Inferior parietal cortex (tissue), 1 donor: ENCODE results near the gene STAC2.

Experiments
- DNase-seq: peaks from one replicate; pipeline ENCODE4 v3.0.0-alpha.2; 2016; ENCODE audit errors: extremely low spot score

The STAC2 gene

DNA sequence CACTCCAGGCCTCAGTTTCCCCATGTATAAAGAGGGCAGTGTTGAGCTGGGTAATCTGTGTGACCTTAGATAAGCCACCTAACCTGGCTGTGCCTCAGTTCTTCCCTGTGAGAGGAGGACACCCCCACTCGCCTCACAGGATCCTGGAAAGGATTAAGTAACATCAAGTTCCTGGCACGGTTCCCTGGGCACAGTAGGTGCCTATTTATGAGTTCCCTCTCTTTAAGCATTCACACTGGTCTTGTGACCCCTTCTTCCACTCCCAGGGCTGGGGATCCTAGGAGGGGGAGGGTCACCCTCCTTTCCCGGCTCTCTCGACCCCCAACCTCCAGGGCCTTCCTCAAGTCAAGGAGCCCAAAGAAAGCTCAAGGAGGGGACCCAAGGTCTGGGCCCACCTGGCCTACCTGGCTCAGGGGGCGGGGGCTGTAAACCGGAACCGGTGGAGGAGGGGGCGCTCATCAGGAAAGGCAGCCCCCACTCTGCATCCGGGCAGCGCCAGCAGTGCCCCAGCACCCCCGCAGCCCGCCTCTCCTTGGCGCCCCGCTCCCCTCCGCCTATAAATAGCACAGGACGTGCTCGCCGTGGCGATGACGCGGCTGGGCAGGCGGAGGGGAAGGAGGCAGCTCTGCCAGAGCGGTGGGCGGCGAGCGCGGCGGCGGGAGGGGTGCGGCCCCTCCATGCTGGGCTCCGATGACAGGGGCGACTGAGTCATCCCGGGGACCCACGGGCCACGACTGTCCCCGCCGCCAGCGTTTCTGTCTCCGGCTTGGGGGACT is 16.2 kb downstream of the STAC2 start:
- no peak for DNase-seq

DNA sequence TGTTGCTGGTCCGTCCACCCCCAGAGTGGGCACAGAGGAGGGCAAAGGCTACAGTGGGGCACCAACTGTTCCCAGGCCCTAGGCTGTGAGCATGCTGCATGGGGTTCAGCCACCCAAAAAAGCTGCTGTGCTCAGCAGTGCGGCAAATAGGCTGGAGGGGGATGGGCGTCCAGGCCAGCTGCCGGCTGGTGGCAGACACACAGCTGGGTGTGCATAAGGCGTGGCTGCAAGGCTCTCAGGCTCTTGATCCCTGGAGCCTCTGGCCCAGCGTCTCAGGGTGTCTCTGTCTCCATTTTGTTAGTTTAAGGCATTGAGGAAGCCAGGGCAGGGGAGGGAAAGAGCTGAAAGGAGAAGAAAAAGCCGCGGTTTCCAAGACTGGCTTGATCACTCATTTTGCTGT is 16.9 kb downstream of the STAC2 start:
- DNase-seq, result no peak

GRCh38 chr17:39208136-39208535 is 17.6 kb downstream of the STAC2 start:
- DNase-seq, result no peak

DNA sequence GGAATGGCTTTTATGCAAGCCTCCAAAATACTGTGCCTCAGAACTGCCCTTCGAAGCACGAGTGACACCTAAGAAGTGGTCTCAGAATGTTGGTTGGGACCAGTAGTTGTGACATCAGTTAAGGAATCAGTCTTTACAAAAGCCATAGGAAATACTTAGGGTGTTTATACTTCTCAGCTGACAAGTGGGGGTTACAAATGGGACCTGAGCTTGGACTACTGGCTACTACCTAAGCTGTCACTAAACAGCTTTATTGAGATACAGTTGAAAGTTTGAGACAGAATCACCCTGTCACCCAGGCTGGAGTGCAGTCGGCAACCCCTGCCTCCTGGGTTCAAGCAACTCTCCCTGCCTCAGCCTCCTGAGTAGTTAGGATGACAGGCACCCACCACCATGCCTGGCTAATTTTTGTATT is 20.6 kb downstream of the STAC2 start:
- no peak for DNase-seq

- no peak for DNase-seq
These were observed 21.5 kb downstream of the STAC2 start for GRCh38 chr17:39204245-39204644.

DNA sequence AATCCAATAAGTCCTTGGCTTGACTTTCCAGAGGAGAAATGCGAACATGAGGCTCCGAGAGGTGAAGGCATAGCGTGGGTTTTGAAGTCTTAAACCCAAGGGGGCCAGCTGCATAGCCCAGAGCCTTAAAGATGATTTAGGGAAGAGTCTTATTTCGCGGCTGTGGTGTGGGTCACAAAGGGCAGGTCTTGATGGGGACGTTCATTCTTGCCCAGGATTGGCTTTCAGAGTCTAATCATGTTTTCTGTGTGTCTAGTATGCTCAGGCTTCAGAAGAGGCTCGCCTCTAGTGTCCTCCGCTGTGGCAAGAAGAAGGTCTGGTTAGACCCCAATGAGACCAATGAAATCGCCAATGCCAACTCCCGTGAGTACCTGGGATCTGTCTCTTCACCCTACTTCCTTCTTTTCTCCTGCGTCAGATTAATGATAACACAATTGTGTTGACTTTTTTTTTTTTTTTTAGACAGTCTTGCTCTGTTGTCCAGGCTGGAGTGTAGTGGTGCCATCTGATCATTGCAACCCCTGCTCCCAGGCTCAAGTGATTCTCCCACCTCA is 24.7 kb downstream of the STAC2 start:
- DNase-seq, result no peak

- DNase-seq, result peak; percentile 97
These were observed 25.5 kb downstream of the STAC2 start, which contains the start of gene RPL19 for GRCh38 chr17:39200070-39200879. RPL19 (plus strand) TSS chr17:39200283; CDS start chr17:39200345, 62 bp downstream.

GRCh38 chr17:39199820-39200069 is 26.0 kb downstream of the STAC2 start:
- no peak for DNase-seq

DNA sequence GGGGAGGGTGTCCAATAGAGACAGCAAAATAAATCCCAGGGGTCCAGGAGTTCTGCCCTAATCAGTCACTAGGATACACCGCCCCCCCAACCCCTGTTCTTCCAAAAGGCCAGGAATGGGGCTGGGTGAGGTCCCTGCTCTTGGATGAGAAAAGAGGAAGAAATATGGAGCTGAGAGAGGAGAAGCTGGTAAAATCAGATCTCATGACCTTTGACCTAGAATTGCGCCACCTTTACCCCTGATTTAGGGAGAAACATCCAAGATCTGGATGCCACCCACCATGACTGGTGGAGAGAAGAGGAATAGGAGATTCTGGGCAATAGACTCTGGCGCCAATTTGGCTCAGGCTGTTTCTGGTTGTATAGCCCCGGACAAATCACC is 27.6 kb downstream of the STAC2 start:
- no peak for DNase-seq

- DNase-seq, result no peak
These were observed 28.2 kb downstream of the STAC2 start, which contains the start of gene CACNB1 for GRCh38 chr17:39197380-39198185. CACNB1 (minus strand) TSS chr17:39197669; CDS start chr17:39197495, 174 bp downstream.

- no peak for DNase-seq
These were observed 28.9 kb downstream of the STAC2 start for GRCh38 chr17:39196808-39197291.

- no peak for DNase-seq
These were observed 29.4 kb downstream of the STAC2 start for GRCh38 chr17:39196241-39196807.

GRCh38 chr17:39195568-39196160 is 30.1 kb downstream of the STAC2 start:
- DNase-seq, result no peak

DNA sequence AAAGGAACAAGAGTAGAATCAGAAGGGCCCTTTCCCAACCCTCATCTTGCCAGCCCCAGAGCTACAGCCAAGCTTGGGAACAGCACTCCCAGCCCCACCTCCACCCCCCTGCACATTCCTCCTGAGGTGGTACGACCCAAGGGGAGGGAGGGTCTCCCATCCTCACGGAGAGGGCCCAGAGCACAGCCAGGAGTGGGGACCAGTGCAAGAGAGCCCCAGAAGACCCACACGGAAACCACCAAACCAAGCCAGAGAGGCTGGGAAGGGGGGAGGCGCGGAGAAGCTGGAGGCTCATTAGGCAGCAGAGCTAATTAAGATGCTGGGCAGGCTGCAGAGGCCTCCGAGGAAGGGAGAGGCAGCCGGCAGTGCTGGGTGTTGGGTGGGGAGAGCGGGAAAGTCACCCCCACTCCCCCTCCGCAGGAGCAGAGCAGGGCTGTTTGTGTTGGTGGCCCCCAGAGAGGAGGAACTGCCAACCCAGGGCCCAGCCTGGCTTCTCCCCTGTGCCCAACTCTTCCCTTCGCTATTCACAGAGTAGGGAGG is 30.7 kb downstream of the STAC2 start:
- DNase-seq, result no peak

- DNase-seq, result no peak
These were observed 31.4 kb downstream of the STAC2 start for GRCh38 chr17:39194089-39194984.

DNA sequence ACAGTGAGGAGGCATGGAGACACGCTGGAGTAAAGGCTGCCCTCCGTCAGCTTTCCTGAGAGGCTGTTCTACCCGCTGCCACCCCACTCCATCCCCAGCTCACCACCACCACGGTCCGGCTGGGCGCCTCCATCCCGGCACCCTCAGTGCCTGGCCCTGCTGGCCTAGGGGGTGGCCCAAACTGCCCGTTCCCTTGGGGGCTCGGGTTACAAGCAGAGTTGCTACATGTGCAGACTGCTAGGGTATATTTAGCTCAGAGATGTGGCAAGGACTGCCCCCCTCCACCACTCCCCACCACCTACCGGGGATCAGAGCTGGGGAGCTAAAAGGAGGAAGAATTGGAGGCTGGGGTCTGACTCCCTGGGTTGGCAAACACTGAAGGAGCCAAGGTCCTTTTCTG is 32.4 kb downstream of the STAC2 start:
- DNase-seq, result no peak

DNA sequence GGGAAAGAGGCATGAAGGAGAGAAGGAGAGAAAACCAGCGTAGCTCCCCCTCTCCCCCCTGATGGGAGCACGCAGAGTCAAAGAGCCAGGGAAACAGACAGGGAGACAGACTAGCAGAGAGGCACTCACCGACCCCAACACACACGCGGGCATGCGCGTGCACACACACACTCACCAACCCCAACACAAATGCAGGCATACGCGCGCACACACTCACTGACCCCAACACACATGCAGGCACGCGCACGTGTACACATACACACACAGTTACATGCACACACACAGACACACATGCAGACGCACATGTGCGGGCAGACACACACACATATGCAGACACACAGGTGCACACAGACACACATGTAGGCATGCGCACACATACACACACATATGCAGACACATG is 32.8 kb downstream of the STAC2 start:
- DNase-seq, result no peak

DNA sequence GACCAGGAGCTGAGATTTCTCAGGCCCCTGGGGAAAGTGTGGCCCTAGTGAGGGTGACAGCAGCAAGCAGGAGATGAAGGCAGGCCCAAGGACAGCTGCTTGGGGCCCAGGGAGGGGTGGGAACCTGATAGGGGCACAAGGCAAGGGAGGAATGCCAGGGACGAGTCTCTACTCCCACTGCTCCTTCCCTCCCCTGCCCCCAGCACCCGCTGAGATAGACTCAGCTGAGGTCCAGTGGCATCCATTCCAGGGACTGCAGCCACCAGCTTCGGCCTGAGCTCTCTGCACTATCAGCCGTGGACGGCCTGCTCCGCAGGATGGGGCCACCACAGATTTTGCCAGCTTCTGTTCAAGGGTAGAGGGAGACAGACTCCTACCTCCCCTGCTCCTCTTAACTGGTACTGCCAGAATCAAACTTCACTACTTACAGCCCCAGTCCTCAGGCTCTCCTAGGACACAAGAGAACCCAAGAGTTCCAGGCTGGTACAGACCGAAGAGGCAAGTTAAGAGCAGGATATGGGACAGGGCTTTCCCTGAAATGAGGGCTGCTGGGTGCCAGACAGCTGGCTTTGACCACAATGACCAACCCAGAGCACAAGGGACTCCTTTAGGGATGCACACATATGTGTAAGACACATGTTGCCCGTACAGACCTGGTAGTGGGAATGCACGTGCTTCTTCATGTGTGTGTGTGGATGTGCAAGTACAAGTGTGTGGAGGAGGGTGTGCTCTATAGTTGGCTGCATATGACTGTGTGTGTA is 33.8 kb downstream of the STAC2 start:
- DNase-seq, result no peak
